GM12875 (cell line): Measurements from ENCODE around the gene BRAP.

ENCODE experiments used
- H3K4me3 ChIP-seq: one replicate; pipeline ENCODE4 v1.5.1; 2011; ENCODE audit warnings: low read depth, low read length, control low read depth
- CTCF ChIP-seq: IDR thresholded peaks from 2 replicates; pipeline ENCODE4 v1.5.1; 2011; ENCODE audit warnings: low read depth, mild to moderate bottlenecking, control low read depth, inconsistent platforms, low read length, moderate library complexity, borderline replicate concordance; ENCODE audit not compliant: insufficient read depth

The BRAP gene

DNA sequence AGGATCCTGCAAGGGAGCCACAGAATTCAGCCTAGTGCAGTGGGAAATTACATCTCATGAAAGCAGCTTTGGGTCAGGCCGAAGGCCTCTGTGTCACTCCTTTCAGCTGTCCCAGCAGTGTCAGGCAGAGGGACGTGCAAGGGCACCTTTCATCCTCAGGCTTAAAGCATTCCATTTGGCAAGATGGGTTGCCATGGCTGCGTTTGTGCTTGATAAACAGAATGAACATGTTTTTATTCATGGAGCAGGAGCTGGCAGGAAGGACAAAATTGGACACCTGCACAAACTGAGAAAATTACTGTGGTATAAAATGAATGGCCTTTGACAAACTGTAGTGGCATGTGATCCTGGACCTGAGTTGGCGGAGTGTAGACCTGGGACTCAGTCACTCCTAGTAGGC lies 29.5 kb upstream of the BRAP start:
- no peak for TF ChIP-seq CTCF
- no peak overlapping the region for H3K4me3 ChIP-seq

DNA sequence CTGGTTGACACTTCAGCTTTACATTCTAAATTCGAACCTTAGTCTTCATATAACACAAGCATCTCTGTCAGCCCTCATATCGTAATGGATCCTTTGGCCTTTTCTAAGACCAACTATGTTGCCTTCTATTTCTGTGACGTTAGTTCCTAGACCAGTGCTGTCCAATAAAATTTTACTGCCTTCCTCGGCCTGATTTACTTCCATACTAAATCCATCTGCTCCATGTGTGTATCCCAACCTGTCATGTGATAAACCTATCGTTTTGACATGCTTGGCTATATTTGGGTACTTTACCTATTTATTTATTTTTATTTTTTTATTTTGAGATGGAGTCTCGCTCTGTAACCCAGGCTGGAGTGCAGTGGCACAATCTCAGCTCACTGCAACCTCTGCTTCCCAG lies 20.4 kb upstream of the BRAP start:
- H3K4me3 ChIP-seq, result no peak overlapping the region
- TF ChIP-seq CTCF, result no peak

GRCh38 chr12:111705672-111706071 lies 19.9 kb upstream of the BRAP start:
- TF ChIP-seq CTCF, result no peak
- H3K4me3 ChIP-seq, result no peak overlapping the region

DNA sequence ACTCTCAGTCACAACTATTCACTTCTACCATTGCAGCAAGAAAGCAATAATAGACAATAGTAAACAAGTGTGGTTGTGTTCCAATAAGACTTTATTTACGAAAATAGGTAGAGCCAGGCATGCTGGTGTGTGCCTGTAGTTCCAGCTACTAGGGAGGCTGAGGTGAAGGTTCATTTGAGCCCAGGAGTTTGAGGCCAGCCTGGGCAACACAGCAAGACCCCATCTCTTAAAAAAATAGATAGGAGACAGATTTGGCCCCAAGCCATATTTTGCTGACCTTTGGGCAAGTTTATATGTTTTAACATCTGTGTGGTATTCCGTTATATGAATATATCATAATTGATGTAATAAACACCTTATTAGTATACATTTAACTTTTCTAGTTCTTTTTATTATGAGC lies 14.2 kb upstream of the BRAP start:
- H3K4me3 ChIP-seq, result no peak overlapping the region
- TF ChIP-seq CTCF, result no peak

DNA sequence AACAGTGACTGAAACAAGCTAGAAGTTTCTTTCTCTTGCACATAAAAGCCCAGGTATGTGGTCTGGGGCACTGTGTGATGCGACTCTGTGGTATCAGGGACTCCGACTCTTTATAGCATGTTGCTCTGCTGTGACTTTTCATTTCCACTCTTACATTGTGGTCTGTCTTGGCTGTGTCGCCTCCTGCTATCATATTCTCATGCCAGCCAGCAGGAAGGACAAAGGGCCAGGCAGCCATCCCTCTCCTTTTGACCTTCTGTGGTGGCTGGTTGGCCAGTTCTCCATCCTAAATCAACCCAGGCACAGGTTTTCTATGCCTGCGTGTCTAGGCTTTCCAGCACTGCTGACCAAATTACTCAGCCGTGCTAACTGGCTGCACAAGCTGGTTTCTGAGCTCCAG lies 8.1 kb upstream of the BRAP start:
- no peak for TF ChIP-seq CTCF

DNA sequence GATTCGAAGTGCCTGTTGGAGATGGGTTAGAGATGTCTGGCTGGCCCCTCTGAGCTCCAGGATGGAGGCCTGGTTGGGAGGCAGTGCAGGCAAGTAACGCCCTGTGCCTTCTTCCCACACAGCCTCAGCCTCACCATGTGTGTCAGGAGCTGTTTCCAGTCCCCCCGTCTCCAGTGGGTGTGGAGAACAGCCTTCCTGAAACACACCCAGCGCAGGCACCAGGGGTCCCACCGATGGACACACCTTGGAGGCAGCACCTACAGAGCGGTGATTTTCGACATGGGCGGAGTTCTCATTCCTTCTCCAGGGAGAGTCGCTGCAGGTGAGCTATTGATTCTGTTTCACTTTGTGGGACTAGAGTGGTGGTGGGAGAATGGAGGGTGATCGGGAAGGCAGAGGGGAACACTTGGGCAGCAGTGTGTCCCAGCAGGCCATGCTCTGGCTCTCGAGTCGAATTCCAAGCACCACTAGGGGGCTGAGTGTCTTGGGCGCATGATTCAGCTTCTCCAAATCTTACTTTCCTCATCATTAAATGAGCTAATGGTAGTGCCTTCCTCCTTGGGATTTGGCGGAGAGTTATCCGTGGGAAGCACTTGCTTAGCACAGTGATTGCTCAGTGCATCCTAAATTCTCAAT lies 6.9 kb upstream of the BRAP start:
- no peak overlapping the region for H3K4me3 ChIP-seq
- TF ChIP-seq CTCF, result peak; percentile 25; the same call in 1 of the 2 replicates

More for the DNA sequence above, 8.1 kb upstream of the BRAP start:
- no peak overlapping the region for H3K4me3 ChIP-seq

- no peak overlapping the region for H3K4me3 ChIP-seq
- TF ChIP-seq CTCF, result no peak
Observed at GRCh38 chr12:111691262-111691661, 5.5 kb upstream of the BRAP start.
